HepG2 (cell line): Measurements from ENCODE around the gene RBMS2. TPM values are rescaled to one million over a fixed set of nuclear protein-coding genes. Genes with fewer than 3 reads are reported as not detected.

Source experiments
- ATAC-seq: fragments of 200-7000 bp; cut with Tn5 transposase; 3 replicates; pipeline ENCODE4 v1.9.1; 2020; ENCODE audit warnings: mild to moderate bottlenecking, moderate library complexity
- Bru-seq: library from RNA; stranded (reverse); fragments of 400-500 nt; gene quantifications from one replicate; lab custom pipeline; 2021; lab: Mats Ljungman, UMichigan
- BruChase-seq, 2 experiments: library from RNA; stranded (reverse); fragments of 400-500 nt; gene quantifications; one replicate each; lab custom pipeline; 2021; lab: Mats Ljungman, UMichigan
- BruUV-seq: library from RNA; stranded (reverse); fragments of 400-500 nt; replicated peaks from 2 replicates; lab custom pipeline; 2021; lab: Mats Ljungman, UMichigan
- CTCF ChIA-PET: fragments of 300-600 bp; formaldehyde crosslinking; extraction: SDS; loops from one replicate; lab custom pipeline; 2021; ENCODE audit warnings: low total read pairs, inconsistent platforms, low intra/inter-chr PET ratio; lab: Yijun Ruan, JAX
- POLR2A ChIA-PET: fragments of 350-600 bp; sonication (Branson Sonifier 250); formaldehyde crosslinking; loops from one replicate; lab custom pipeline; 2020; ENCODE audit warnings: antibody characterized with exemption, inconsistent platforms; lab: Yijun Ruan, JAX
- DNase-seq: peaks from one replicate; pipeline ENCODE4 v3.0.0-alpha.2; 2015; ENCODE audit warnings: low spot score
- FAIRE-seq: peaks from 3 replicates; lab custom pipeline; 2011; peaks lifted over from hg19 to GRCh38; lab: Jason Lieb, UNC
- H2AFZ ChIP-seq: one replicate; pipeline ENCODE4 v1.6.1; 2011; ENCODE audit warnings: low read length, inconsistent platforms
- H3K27ac ChIP-seq: fragments of 300-600 bp; 3 replicates; pipeline ENCODE4 v1.8.0; 2011; ENCODE audit warnings: mixed run types, mild to moderate bottlenecking, mixed read lengths, low read length, inconsistent platforms; ENCODE audit not compliant: insufficient read depth; ENCODE audit errors: extremely low read length
- H3K27me3 ChIP-seq, 2 experiments: fragments of 200-600 bp in 1 of 2; 2 replicates in 1 of 2; 3 replicates in 1 of 2; pipeline versions ENCODE4 v1.6.0 to v1.8.0; 2011; ENCODE audit warnings: low read length in 2 of 2, mild to moderate bottlenecking in 2 of 2, moderate library complexity in 2 of 2, inconsistent platforms in 1 of 2; ENCODE audit not compliant: insufficient read depth in 2 of 2, control insufficient read depth in 1 of 2
- H3K36me3 ChIP-seq, 2 experiments: fragments of 200-600 bp in 1 of 2; replicated peaks in 1 of 2; 2 replicates in 1 of 2; 3 replicates in 1 of 2; pipeline versions ENCODE4 v1.5.1 to v1.8.0; 2011; ENCODE audit warnings: low read length in 2 of 2, inconsistent platforms in 1 of 2; ENCODE audit not compliant: insufficient read depth in 2 of 2, control insufficient read depth in 1 of 2
- H3K4me1 ChIP-seq: 2 replicates; pipeline ENCODE4 v1.5.1; 2012; ENCODE audit warnings: low read length, inconsistent platforms; ENCODE audit not compliant: insufficient read depth
- H3K4me2 ChIP-seq: 2 replicates; pipeline ENCODE4 v1.6.0; 2011; ENCODE audit warnings: low read depth, low read length, inconsistent platforms
- H3K4me3 ChIP-seq, 3 experiments: fragments of 200-600 bp in 1 of 3; sonication (generic), shearing (Covaris generic) in 1 of 3; replicated peaks in 1 of 3; 2 replicates each; pipeline ENCODE4 v1.5.1; 2011 to 2016; ENCODE audit warnings: low read length in 3 of 3, inconsistent platforms in 2 of 3, low read depth in 2 of 3, mild to moderate bottlenecking in 2 of 3, control low read depth in 1 of 3, mixed read lengths in 1 of 3; ENCODE audit not compliant: insufficient read depth in 1 of 3
- H3K79me2 ChIP-seq: one replicate; pipeline ENCODE4 v1.6.1; 2011; ENCODE audit warnings: low read length, inconsistent platforms; ENCODE audit not compliant: insufficient read depth
- H3K9ac ChIP-seq: 2 replicates; pipeline ENCODE4 v1.6.0; 2011; ENCODE audit warnings: mild to moderate bottlenecking, low read depth, low read length, inconsistent platforms; ENCODE audit not compliant: insufficient read depth
- H3K9me3 ChIP-seq: 2 replicates; pipeline ENCODE4 v1.5.1; 2012; ENCODE audit warnings: mild to moderate bottlenecking, low read length
- H4K20me1 ChIP-seq: 2 replicates; pipeline ENCODE4 v1.6.0; 2011; ENCODE audit warnings: inconsistent platforms, mild to moderate bottlenecking, low read length, moderate library complexity; ENCODE audit not compliant: insufficient read depth
- BRD4 ChIP-seq: sonication (generic); formaldehyde crosslinking; IDR thresholded peaks from 2 replicates; pipeline ENCODE4 v1.4.0; 2020; ENCODE audit warnings: missing genetic modification reagents
- CREB1 ChIP-seq, 2 experiments: fragments of 450-650 bp in 1 of 2; IDR thresholded peaks; 2 replicates each; pipeline ENCODE4 v1.6.1; 2016 to 2017; ENCODE audit warnings: control low read depth in 1 of 2, mild to moderate bottlenecking in 1 of 2, missing compliant biosample characterization in 1 of 2, missing genetic modification characterization in 1 of 2
- JUN ChIP-seq: sonication (generic); formaldehyde crosslinking; IDR thresholded peaks from 2 replicates; pipeline ENCODE4 v1.4.0; 2020; ENCODE audit warnings: mild to moderate bottlenecking, missing genetic modification reagents
- MXD3 ChIP-seq: IDR thresholded peaks from 2 replicates; pipeline ENCODE4 v1.6.1; 2016; ENCODE audit warnings: mild to moderate bottlenecking, missing biosample characterization, missing genetic modification reagents
- ZNF646 ChIP-seq: sonication (generic); formaldehyde crosslinking; IDR thresholded peaks from 2 replicates; pipeline ENCODE4 v1.9.0; 2021; ENCODE audit warnings: mild to moderate bottlenecking, missing genetic modification reagents
- WGBS: methylation state at CpG from one replicate; pipeline ENCODE4 v1.1.6; 2017; ENCODE audit warnings: low lambda C conversion rate; 5-methylcytosine and 5-hydroxymethylcytosine counted together
- in situ Hi-C: cut with HindIII; loops from 2 replicates; pipeline ENCODE4 v1.10.0; 2017; ENCODE audit warnings: low pct_unique_long_range_greater_than_20kb; ENCODE audit not compliant: extremely low pct_ligation_motif_present
- intact Hi-C: fragments of 100-400 bp; cut with micrococcal nuclease; formaldehyde crosslinking; loops from one replicate; pipeline ENCODE4 v1.10.0; 2022; ENCODE audit not compliant: unreplicated experiment
- long read RNA-seq, 2 experiments: library from RNA in 1 of 2; library from polyadenylated mRNA in 1 of 2; stranded (forward) in 1 of 2; unstranded in 1 of 2; transcript quantifications; one replicate each; pipeline ENCODE4 v2.0.0, GENCODE V29; 2019 to 2022
- polyA minus RNA-seq, 3 experiments: library from RNA; depleted of rRNA, polyadenylated mRNA; stranded (reverse); fragments of >200 nt; gene quantifications; 2 replicates each; pipeline ENCODE4 v1.2.3, GENCODE V29; 2011; ENCODE audit warnings: low replicate concordance in 1 of 3
- polyA plus RNA-seq, 8 experiments: library from polyadenylated mRNA; depleted of rRNA in 3 of 8; stranded (reverse) in 7 of 8; unstranded in 1 of 8; fragments of >200 nt; fragmentation: Illumina TruSeq in 4 of 8; extraction: Trizol in 4 of 8; gene quantifications; 2 replicates each; pipeline versions ENCODE4 v1.2.1 to v1.2.3, GENCODE V29; 2011 to 2016; ENCODE audit warnings: low read depth in 4 of 8, missing spikeins in 1 of 8, mixed read lengths in 1 of 8; ENCODE audit not compliant: insufficient read depth in 1 of 8
- total RNA-seq, 5 experiments: library from RNA; depleted of rRNA; stranded (reverse); fragments of >200 nt; fragmentation: Illumina TruSeq; extraction: Trizol; gene quantifications; 2 replicates each; pipeline ENCODE4 v1.2.3, GENCODE V29; 2016; ENCODE audit warnings: low read depth in 1 of 5

Gene RBMS2
- total RNA-seq (2016; rRNA removed; fragmentation: Illumina TruSeq; extraction: Trizol): 0.53 and 0.81 TPM in 2 replicates
- total RNA-seq (2016; cell fraction: cytosol; rRNA removed; fragmentation: Illumina TruSeq; extraction: Trizol; ENCODE audit: low read depth): 1.4 and 3.4 TPM in 2 replicates
- 0.52 and 1.7 TPM in 2 replicates for total RNA-seq (2016; cell fraction: insoluble cytoplasmic fraction; rRNA removed; fragmentation: Illumina TruSeq; extraction: Trizol)
- 0.93 and 5.7 TPM in 2 replicates for total RNA-seq (2016; cell fraction: membrane; rRNA removed; fragmentation: Illumina TruSeq; extraction: Trizol)
- total RNA-seq (2016; cell fraction: nucleus; rRNA removed; fragmentation: Illumina TruSeq; extraction: Trizol): 0.68 and 2.8 TPM in 2 replicates
- 6.0 and 7.4 TPM in 2 replicates for polyA plus RNA-seq (2011; rRNA removed)
- polyA plus RNA-seq (2011; cell fraction: cytosol; rRNA removed): 4.9 and 5.8 TPM in 2 replicates
- polyA plus RNA-seq (2011; cell fraction: nucleus; rRNA removed): 4.1 and 31.3 TPM in 2 replicates
- 4.5 and 6.2 TPM in 2 replicates for polyA plus RNA-seq (2012)
- 4.3 and 5.5 TPM in 2 replicates for polyA plus RNA-seq (2016; cell fraction: cytosol; fragmentation: Illumina TruSeq; extraction: Trizol; ENCODE audit: low read depth)
- 2.0 and 2.8 TPM in 2 replicates for polyA plus RNA-seq (2016; cell fraction: insoluble cytoplasmic fraction; fragmentation: Illumina TruSeq; extraction: Trizol; ENCODE audit: low read depth)
- 5.5 and 8.4 TPM in 2 replicates for polyA plus RNA-seq (2016; cell fraction: membrane; fragmentation: Illumina TruSeq; extraction: Trizol; ENCODE audit: low read depth)
- polyA plus RNA-seq (2016; cell fraction: nucleus; fragmentation: Illumina TruSeq; extraction: Trizol; ENCODE audit: insufficient read depth, low read depth): 3.7 and 5.1 TPM in 2 replicates
- 11.3 and 107 TPM in 2 replicates for polyA minus RNA-seq (2011; rRNA and poly(A)+ RNA removed; ENCODE audit: low replicate concordance)
- polyA minus RNA-seq (2011; cell fraction: cytosol; rRNA and poly(A)+ RNA removed): 6.9 and 7.3 TPM in 2 replicates
- 1.3 and 1.9 TPM in 2 replicates for polyA minus RNA-seq (2011; cell fraction: nucleus; rRNA and poly(A)+ RNA removed)
- Bru-seq, nascent RNA: percentile 41 among the genes with signal in this experiment
- percentile 53 among the genes with signal in this experiment for BruChase-seq, experiment 1, labeled RNA remaining after a 6-hour chase
- percentile 44 among the genes with signal in this experiment for BruChase-seq, experiment 2, labeled RNA remaining after a 2-hour chase
- long read RNA-seq, experiment 1, full-length matches to known transcripts: 2 of 2 reads
- long read RNA-seq, experiment 1, partial matches to known transcripts: 0 of 2 reads
- long read RNA-seq, experiment 1, other reads (novel, unspliced or antisense): 0 of 2 reads
- long read RNA-seq, experiment 2, full-length matches to known transcripts: 2 of 7 reads
- long read RNA-seq, experiment 2, partial matches to known transcripts: 2 of 7 reads
- long read RNA-seq, experiment 2, other reads (novel, unspliced or antisense): 3 of 7 reads

DNA sequence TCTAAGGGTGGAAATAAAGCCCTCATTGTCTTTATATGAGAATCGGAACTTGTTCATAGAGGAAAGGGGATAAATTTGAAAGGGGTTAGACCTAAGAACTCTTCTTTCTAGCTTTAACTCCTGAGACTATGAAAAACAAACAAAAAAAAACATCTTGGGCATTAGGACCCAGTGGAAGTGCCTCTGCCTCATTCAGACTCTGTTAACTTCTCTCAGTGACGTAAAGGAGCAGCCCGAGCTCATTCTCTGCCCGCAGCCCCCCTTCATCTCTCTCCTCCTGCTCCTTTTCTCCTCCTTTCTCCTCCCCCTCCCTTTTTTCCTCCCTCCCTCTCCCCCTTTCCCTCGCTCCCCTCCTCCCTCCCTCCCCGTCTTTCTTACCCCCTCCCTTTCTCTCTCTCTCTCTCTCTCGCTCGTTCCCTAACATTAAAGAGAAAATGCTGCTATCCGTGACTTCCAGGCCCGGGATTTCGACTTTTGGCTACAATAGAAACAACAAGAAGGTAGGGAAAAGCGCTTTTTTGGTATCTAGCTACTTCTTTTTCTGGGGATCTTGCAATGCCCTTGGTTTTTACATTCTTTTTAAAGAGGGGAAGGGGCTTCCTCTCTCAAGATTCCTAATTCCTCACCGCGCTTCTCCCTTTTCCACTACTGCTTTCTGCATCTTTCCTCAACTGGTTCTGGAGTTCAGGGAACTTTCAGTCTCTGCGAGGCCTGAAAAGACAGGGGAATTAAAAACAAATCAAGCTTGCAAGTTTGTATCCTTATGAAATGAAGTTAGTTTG, at the start of gene RBMS2:
Gene RBMS2 (plus strand): TSS at position 231 of the 782 bp plus-strand sequence. CDS start 204 bp downstream, at position 435.
- Histone ChIP-seq H3K4me2 (peak within 1 kb of the TSS; percentile 75), H3K9ac (peak within 1 kb of the TSS; percentile 68), H3K36me3 (no peaks in the 10 kb centered on the region), H3K79me2 (no peaks in the 10 kb centered on the region), H3K9me3 (no peaks in the 10 kb centered on the region), H3K4me3 (peak within 1 kb of the TSS; percentile 65 to 73 (median 66)), H3K27ac (no peak within 1 kb of the TSS), H3K4me1 (peaks cover 37% of the 10 kb centered on the region), H4K20me1 (no peaks in the 10 kb centered on the region), H2AFZ (peak within 1 kb of the TSS; percentile 98), H3K27me3 (no peaks in the 10 kb centered on the region; a peak in 1 of 5 replicates)
- POLR2A ChIA-PET: interaction anchor here (0.7 to 1.7 kb wide), 3 partner anchors 107 to 115 kb away, joined by 3 to 7 read pairs (median 3); no protein-coding TSS in a partner anchor
- intact Hi-C loops (no loop called here), in situ Hi-C loops (no loop called here)
- CTCF ChIA-PET: no interaction called here
- FAIRE-seq (peak; percentile 84), ATAC-seq (peak; percentile 79), DNase-seq (peak; percentile 59)
- 5% methylated on average over 15 of the region's 15 CpGs for WGBS
- no TSS peak for BruUV-seq
- no peak for TF ChIP-seq MXD3 (CRISPR knock-in tag)
- TF ChIP-seq JUN (CRISPR knock-in tag): no peak
- 0 out of 2 replicates have a peak, but pooled peaks have one; percentile 7 for TF ChIP-seq CREB1 (IDR thresholded peaks at IDR 0.05)
- no peak for TF ChIP-seq CREB1 (CRISPR knock-in tag; IDR thresholded peaks at IDR 0.05)
- TF ChIP-seq ZNF646 (CRISPR knock-in tag): no peak
- TF ChIP-seq BRD4: no peak
